Activated T-cell treated with anti-CD3 and anti-CD28 coated beads for 24 hours (primary cell): ENCODE results near the gene HM13.
"Not testable (repeated sequence)": the region's sequence is repeated elsewhere in the genome, so short reads cannot be mapped to it uniquely, and the experiment has no call there.

ENCODE experiments used
- DNase-seq: peaks from one replicate; pipeline ENCODE4 v3.0.0-alpha.2; 2020; ENCODE audit warnings: low read depth

Gene HM13

GRCh38 chr20:31543966-31544598, 29.8 kb downstream of the HM13 start:
- DNase-seq = no peak

- DNase-seq = no peak
Measured at GRCh38 chr20:31544600-31544999, 30.4 kb downstream of the HM13 start.

GRCh38 chr20:31545621-31546040, 31.4 kb downstream of the HM13 start:
- DNase-seq = not testable (repeated sequence)

GRCh38 chr20:31547017-31547675, 32.9 kb downstream of the HM13 start:
- peak; percentile 76 for DNase-seq

- no peak for DNase-seq
Measured at GRCh38 chr20:31547720-31548298, 33.6 kb downstream of the HM13 start.

GRCh38 chr20:31548820-31549512, 34.7 kb downstream of the HM13 start:
- DNase-seq = no peak

GRCh38 chr20:31549513-31549880, 35.3 kb downstream of the HM13 start:
- no peak for DNase-seq

- DNase-seq = no peak
Measured at GRCh38 chr20:31550099-31550498, 35.9 kb downstream of the HM13 start.

GRCh38 chr20:31551163-31552081, 37.2 kb downstream of the HM13 start:
- DNase-seq = no peak

- DNase-seq = no peak
Measured at GRCh38 chr20:31555203-31555775, 41.0 kb downstream of the HM13 start.

GRCh38 chr20:31559704-31560093, 45.5 kb downstream of the HM13 start:
- no peak for DNase-seq

- DNase-seq = peak; percentile 64
Measured at GRCh38 chr20:31560094-31560745, 46.0 kb downstream of the HM13 start.

GRCh38 chr20:31560746-31561598, 46.7 kb downstream of the HM13 start:
- no peak for DNase-seq

GRCh38 chr20:31562241-31562640, 48.0 kb downstream of the HM13 start:
- DNase-seq = no peak

GRCh38 chr20:31564284-31564683, 50.0 kb downstream of the HM13 start:
- no peak for DNase-seq

- DNase-seq = no peak
Measured at GRCh38 chr20:31565699-31566318, 51.6 kb downstream of the HM13 start.

GRCh38 chr20:31566319-31566657, 52.0 kb downstream of the HM13 start:
- no peak for DNase-seq

GRCh38 chr20:31566658-31567379, 52.6 kb downstream of the HM13 start:
- no peak for DNase-seq

GRCh38 chr20:31567380-31567720, 53.1 kb downstream of the HM13 start:
- no peak for DNase-seq
